ENCODE data around the gene USP36.

- TF ChIP-seq YY1 (IDR thresholded peaks at IDR 0.05; ENCODE audit: insufficient read depth, insufficient read length), result no peak
- TF ChIP-seq SUZ12 (IDR thresholded peaks at IDR 0.05; ENCODE audit: extremely low read depth, insufficient read depth, insufficient read length), result no peak
Measured at GRCh38 chr17:78872486-78872885, 31.9 kb upstream of the USP36 start.
